ENCODE results near the gene ARHGAP10. TPM values are rescaled to one million over a fixed set of nuclear protein-coding genes. Genes with fewer than 3 reads are reported as not detected.
A peak's percentile ranks its signal among the peaks of the same experiment; 100 is the strongest.

Gene ARHGAP10
- total and polyA plus RNA-seq, 10 of the 15 experiments (the other 5 are each of a cell fraction or from before 2014, with no cell fraction given): 1.3 to 25.8 (median 17.2) TPM

DNA sequence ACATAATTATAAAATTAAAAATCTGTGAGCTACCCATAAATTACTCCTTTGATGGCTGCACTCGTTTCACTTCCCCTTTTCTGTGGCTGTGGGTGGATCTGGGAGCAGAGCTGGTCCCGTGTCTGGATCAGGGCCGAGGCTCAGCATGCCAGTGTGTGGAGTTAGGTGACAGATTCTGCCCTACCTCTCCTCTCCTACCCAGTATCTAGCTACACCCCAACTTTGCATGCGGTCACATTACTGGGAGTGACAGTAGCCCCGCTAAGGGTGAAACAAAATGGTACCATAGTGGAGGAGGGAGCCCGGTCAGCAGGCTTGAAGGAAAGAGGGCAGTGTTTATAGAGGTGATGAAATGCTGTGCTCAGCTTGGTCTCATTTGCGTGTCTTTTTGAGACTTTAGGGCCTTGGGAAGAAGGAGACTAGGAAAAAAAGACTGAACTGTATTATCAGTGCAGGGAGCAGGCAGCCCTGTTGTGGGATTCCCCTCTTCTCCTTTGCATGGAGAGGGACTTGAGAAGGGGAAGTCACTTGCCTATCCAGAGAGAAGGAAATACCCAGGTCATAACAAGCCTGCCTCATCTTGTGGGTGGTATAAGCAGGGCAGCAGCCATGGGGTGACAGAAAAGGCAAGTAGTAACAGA is 48.4 kb downstream of the ARHGAP10 start (continued):
- TF ChIP-seq, protein P1, sequence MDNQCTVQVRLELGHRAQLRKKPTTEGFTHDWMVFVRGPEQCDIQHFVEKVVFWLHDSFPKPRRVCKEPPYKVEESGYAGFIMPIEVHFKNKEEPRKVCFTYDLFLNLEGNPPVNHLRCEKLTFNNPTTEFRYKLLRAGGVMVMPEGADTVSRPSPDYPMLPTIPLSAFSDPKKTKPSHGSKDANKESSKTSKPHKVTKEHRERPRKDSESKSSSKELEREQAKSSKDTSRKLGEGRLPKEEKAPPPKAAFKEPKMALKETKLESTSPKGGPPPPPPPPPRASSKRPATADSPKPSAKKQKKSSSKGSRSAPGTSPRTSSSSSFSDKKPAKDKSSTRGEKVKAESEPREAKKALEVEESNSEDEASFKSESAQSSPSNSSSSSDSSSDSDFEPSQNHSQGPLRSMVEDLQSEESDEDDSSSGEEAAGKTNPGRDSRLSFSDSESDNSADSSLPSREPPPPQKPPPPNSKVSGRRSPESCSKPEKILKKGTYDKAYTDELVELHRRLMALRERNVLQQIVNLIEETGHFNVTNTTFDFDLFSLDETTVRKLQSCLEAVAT (IDR thresholded peaks at IDR 0.05): 0 out of 2 replicates have a peak, but pooled peaks have one; percentile 26
- TF ChIP-seq TCF12 (IDR thresholded peaks at IDR 0.05; ENCODE audit: low read depth, low read length) (0 out of 2 replicates have a peak, but pooled peaks have one; percentile 36), BHLHE40 (IDR thresholded peaks at IDR 0.05; ENCODE audit: borderline replicate concordance in 1 of 2, low read depth in 2 of 2, low read length in 1 of 2) (peak; percentile 99 to 100), NR2C1 (IDR thresholded peaks at IDR 0.05) (no peak), BCL11A (IDR thresholded peaks at IDR 0.05; ENCODE audit: low read depth, low read length) (peak; percentile 86; the same call in 1 of the 2 replicates), ETV6 (conservative IDR thresholded peaks at IDR 0.05 in 1 of 2, IDR thresholded peaks at IDR 0.05 in 1 of 2; ENCODE audit: borderline replicate concordance in 1 of 2, low read depth in 1 of 2) (peak in 1 of 2 experiments; percentile 42; a peak in 1 of 4 replicates), IRF4 (IDR thresholded peaks at IDR 0.05; ENCODE audit: low read depth, low read length) (peak; percentile 88), JUNB (IDR thresholded peaks at IDR 0.05) (no peak)

DNA sequence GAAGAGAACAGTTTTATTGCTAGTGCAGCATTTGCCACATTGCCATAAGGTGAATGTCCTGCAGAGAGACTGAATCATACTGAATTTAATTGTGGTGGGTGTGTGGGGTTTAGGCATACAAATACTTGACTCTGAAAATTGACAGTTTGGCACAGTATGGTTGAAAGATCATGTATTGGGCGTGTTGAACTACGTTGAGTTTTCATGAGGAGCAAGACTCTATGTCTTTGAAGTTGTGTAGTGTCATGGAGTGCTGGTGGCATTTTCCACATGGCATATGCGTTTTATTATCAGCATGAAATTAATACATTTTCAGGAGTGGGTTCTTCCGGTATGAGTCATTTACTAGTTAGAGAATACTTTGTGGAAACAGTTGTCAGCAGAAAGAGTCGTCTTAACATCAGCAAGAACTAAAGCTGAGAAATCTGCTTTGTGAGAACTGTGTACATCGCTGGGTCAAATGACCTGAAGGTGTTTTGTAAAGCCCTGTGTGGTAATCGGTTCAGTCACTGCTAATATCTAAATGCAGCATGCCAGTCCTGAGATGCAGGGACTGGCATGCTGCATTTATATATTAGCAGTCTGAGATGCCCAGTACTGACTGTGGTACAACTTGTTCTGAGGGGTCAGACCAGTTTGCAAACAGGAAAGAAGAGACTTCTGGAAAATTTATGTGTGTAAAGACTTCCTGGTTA is 50.3 kb downstream of the ARHGAP10 start:
- no peak for FAIRE-seq
- ChIA-PET SMC1A (ENCODE audit: uncharacterized antibody, unreplicated experiment) (interaction anchor here (0.6 to 4.9 kb wide), 3 partner anchors 11 to 81 kb away, joined by 3 to 64 read pairs (median 3); no protein-coding TSS in a partner anchor), RAD21 (ENCODE audit: unreplicated experiment) (interaction anchor here (1.3 to 1.5 kb wide), 2 partner anchors 12 to 50 kb away, joined by 3 to 11 read pairs; partner anchors contain the start of gene ARHGAP10), POLR2A (interaction anchor here (0.7 kb wide), 1 partner anchor 39 kb away, joined by 3 read pairs; no protein-coding TSS in a partner anchor), CTCF (interaction anchor here (1.5 kb wide), 1 partner anchor 85 kb away, joined by 7 read pairs; no protein-coding TSS in a partner anchor)
- Histone ChIP-seq H3K79me2 (ENCODE audit: control insufficient read depth, insufficient read depth, low read length) (peaks cover 69% of the 10 kb centered on the region), H4K20me1 (ENCODE audit: control insufficient read depth, insufficient read depth) (no peaks in the 10 kb centered on the region), H2AFZ (ENCODE audit: control insufficient read depth, low read depth, low read length) (peak overlapping the region; percentile 19; the same call in 1 of the 2 replicates), H3K27ac (ENCODE audit: control insufficient read depth, insufficient read depth) (peak overlapping the region; percentile 34; the same call in 1 of the 2 replicates), H3K27me3 (replicated peaks in 1 of 2; ENCODE audit: control insufficient read depth in 2 of 2, insufficient read depth in 2 of 2, low read length in 1 of 2) (no peaks in the 10 kb centered on the region), H3K9me3 (replicated peaks; ENCODE audit: control insufficient read depth, insufficient read depth, low read length) (no peaks in the 10 kb centered on the region), H3K36me3 (ENCODE audit: control insufficient read depth in 2 of 2, insufficient read depth in 2 of 2, low read length in 1 of 2) (no peaks in the 10 kb centered on the region), H3K4me2 (ENCODE audit: control insufficient read depth, insufficient read depth) (peak overlapping the region; percentile 1), H3K4me1 (ENCODE audit: control insufficient read depth, insufficient read depth, low read length) (peaks cover 62% of the 10 kb centered on the region), H3K4me3 (no peak overlapping the region; the same call in 1 of the 2 replicates), H3K9ac (ENCODE audit: control insufficient read depth, insufficient read depth, low read length) (no peak overlapping the region)
- no TSS peak for BruUV-seq (replicated peaks)
- DNase-seq (ENCODE audit: low read depth, low spot score): no peak
- WGBS (ENCODE audit: insufficient coverage, insufficient replicate concordance, low lambda C conversion rate, missing lambda C conversion rate): 82% methylated on average over 7 of the region's 7 CpGs
- in situ Hi-C loops (cut with MboI): no loop called here
- intact Hi-C loops (cut with micrococcal nuclease; ENCODE audit: unreplicated experiment): no loop called here
- TF ChIP-seq BACH1 (IDR thresholded peaks at IDR 0.05; ENCODE audit: borderline replicate concordance) (no peak), CEBPB (IDR thresholded peaks at IDR 0.05; ENCODE audit: borderline replicate concordance in 1 of 2, low read depth in 2 of 2, low read length in 2 of 2) (no peak), POLR2A (IDR thresholded peaks at IDR 0.05; ENCODE audit: low read depth, low read length) (no peak), PML (IDR thresholded peaks at IDR 0.05; ENCODE audit: low read length) (no peak), DPF2 (IDR thresholded peaks at IDR 0.05) (0 out of 2 replicates have a peak, but pooled peaks have one; percentile 25)
- TF ChIP-seq, protein P2, sequence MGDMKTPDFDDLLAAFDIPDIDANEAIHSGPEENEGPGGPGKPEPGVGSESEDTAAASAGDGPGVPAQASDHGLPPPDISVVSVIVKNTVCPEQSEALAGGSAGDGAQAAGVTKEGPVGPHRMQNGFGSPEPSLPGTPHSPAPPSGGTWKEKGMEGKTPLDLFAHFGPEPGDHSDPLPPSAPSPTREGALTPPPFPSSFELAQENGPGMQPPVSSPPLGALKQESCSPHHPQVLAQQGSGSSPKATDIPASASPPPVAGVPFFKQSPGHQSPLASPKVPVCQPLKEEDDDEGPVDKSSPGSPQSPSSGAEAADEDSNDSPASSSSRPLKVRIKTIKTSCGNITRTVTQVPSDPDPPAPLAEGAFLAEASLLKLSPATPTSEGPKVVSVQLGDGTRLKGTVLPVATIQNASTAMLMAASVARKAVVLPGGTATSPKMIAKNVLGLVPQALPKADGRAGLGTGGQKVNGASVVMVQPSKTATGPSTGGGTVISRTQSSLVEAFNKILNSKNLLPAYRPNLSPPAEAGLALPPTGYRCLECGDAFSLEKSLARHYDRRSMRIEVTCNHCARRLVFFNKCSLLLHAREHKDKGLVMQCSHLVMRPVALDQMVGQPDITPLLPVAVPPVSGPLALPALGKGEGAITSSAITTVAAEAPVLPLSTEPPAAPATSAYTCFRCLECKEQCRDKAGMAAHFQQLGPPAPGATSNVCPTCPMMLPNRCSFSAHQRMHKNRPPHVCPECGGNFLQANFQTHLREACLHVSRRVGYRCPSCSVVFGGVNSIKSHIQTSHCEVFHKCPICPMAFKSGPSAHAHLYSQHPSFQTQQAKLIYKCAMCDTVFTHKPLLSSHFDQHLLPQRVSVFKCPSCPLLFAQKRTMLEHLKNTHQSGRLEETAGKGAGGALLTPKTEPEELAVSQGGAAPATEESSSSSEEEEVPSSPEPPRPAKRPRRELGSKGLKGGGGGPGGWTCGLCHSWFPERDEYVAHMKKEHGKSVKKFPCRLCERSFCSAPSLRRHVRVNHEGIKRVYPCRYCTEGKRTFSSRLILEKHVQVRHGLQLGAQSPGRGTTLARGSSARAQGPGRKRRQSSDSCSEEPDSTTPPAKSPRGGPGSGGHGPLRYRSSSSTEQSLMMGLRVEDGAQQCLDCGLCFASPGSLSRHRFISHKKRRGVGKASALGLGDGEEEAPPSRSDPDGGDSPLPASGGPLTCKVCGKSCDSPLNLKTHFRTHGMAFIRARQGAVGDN (IDR thresholded peaks at IDR 0.05): no peak
- no peak for ATAC-seq

Data from GM12878 (cell line).